HepG2 (cell line): Measurements from ENCODE around the gene TRDMT1. TPM values are rescaled to one million over a fixed set of nuclear protein-coding genes. Genes with fewer than 3 reads are reported as not detected.

ENCODE experiments used
- ATAC-seq: fragments of 200-7000 bp; cut with Tn5 transposase; 3 replicates; pipeline ENCODE4 v1.9.1; 2020; ENCODE audit warnings: mild to moderate bottlenecking, moderate library complexity
- BruUV-seq: library from RNA; stranded (reverse); fragments of 400-500 nt; replicated peaks from 2 replicates; lab custom pipeline; 2021; lab: Mats Ljungman, UMichigan
- CTCF ChIA-PET: fragments of 300-600 bp; formaldehyde crosslinking; extraction: SDS; loops from one replicate; lab custom pipeline; 2021; ENCODE audit warnings: low total read pairs, inconsistent platforms, low intra/inter-chr PET ratio; lab: Yijun Ruan, JAX
- POLR2A ChIA-PET: fragments of 350-600 bp; sonication (Branson Sonifier 250); formaldehyde crosslinking; loops from one replicate; lab custom pipeline; 2020; ENCODE audit warnings: antibody characterized with exemption, inconsistent platforms; lab: Yijun Ruan, JAX
- DNase-seq: peaks from one replicate; pipeline ENCODE4 v3.0.0-alpha.2; 2015; ENCODE audit warnings: low spot score
- FAIRE-seq: peaks from 3 replicates; lab custom pipeline; 2011; peaks lifted over from hg19 to GRCh38; lab: Jason Lieb, UNC
- H2AFZ ChIP-seq: one replicate; pipeline ENCODE4 v1.6.1; 2011; ENCODE audit warnings: low read length, inconsistent platforms
- H3K27ac ChIP-seq: fragments of 300-600 bp; 3 replicates; pipeline ENCODE4 v1.8.0; 2011; ENCODE audit warnings: mixed run types, mild to moderate bottlenecking, mixed read lengths, low read length, inconsistent platforms; ENCODE audit not compliant: insufficient read depth; ENCODE audit errors: extremely low read length
- H3K27me3 ChIP-seq, 2 experiments: fragments of 200-600 bp in 1 of 2; 2 replicates in 1 of 2; 3 replicates in 1 of 2; pipeline versions ENCODE4 v1.6.0 to v1.8.0; 2011; ENCODE audit warnings: low read length in 2 of 2, mild to moderate bottlenecking in 2 of 2, moderate library complexity in 2 of 2, inconsistent platforms in 1 of 2; ENCODE audit not compliant: insufficient read depth in 2 of 2, control insufficient read depth in 1 of 2
- H3K36me3 ChIP-seq, 2 experiments: fragments of 200-600 bp in 1 of 2; replicated peaks in 1 of 2; 2 replicates in 1 of 2; 3 replicates in 1 of 2; pipeline versions ENCODE4 v1.5.1 to v1.8.0; 2011; ENCODE audit warnings: low read length in 2 of 2, inconsistent platforms in 1 of 2; ENCODE audit not compliant: insufficient read depth in 2 of 2, control insufficient read depth in 1 of 2
- H3K4me1 ChIP-seq: 2 replicates; pipeline ENCODE4 v1.5.1; 2012; ENCODE audit warnings: low read length, inconsistent platforms; ENCODE audit not compliant: insufficient read depth
- H3K4me2 ChIP-seq: 2 replicates; pipeline ENCODE4 v1.6.0; 2011; ENCODE audit warnings: low read depth, low read length, inconsistent platforms
- H3K4me3 ChIP-seq, 3 experiments: fragments of 200-600 bp in 1 of 3; sonication (generic), shearing (Covaris generic) in 1 of 3; replicated peaks in 1 of 3; 2 replicates each; pipeline ENCODE4 v1.5.1; 2011 to 2016; ENCODE audit warnings: low read length in 3 of 3, inconsistent platforms in 2 of 3, low read depth in 2 of 3, mild to moderate bottlenecking in 2 of 3, control low read depth in 1 of 3, mixed read lengths in 1 of 3; ENCODE audit not compliant: insufficient read depth in 1 of 3
- H3K79me2 ChIP-seq: one replicate; pipeline ENCODE4 v1.6.1; 2011; ENCODE audit warnings: low read length, inconsistent platforms; ENCODE audit not compliant: insufficient read depth
- H3K9ac ChIP-seq: 2 replicates; pipeline ENCODE4 v1.6.0; 2011; ENCODE audit warnings: mild to moderate bottlenecking, low read depth, low read length, inconsistent platforms; ENCODE audit not compliant: insufficient read depth
- H3K9me3 ChIP-seq: 2 replicates; pipeline ENCODE4 v1.5.1; 2012; ENCODE audit warnings: mild to moderate bottlenecking, low read length
- H4K20me1 ChIP-seq: 2 replicates; pipeline ENCODE4 v1.6.0; 2011; ENCODE audit warnings: inconsistent platforms, mild to moderate bottlenecking, low read length, moderate library complexity; ENCODE audit not compliant: insufficient read depth
- KLF9 ChIP-seq: IDR thresholded peaks from 2 replicates; pipeline ENCODE4 v1.6.1; 2016; ENCODE audit warnings: low read depth
- RFXAP ChIP-seq: sonication (generic); formaldehyde crosslinking; IDR thresholded peaks from 2 replicates; pipeline ENCODE4 v1.4.0; 2020; ENCODE audit warnings: missing genetic modification reagents, borderline replicate concordance
- SOX13 ChIP-seq, 3 experiments: fragments of 450-650 bp in 1 of 3; sonication (generic) in 1 of 3; formaldehyde crosslinking in 1 of 3; IDR thresholded peaks in 2 of 3; conservative IDR thresholded peaks in 1 of 3; 2 replicates each; pipeline versions ENCODE4 v1.5.0 to v1.6.1; 2016 to 2020; ENCODE audit warnings: antibody characterized with exemption in 1 of 3, mild to moderate bottlenecking in 1 of 3, missing compliant biosample characterization in 1 of 3, missing genetic modification reagents in 1 of 3, moderate library complexity in 1 of 3
- ZNF790 ChIP-seq: sonication (generic); formaldehyde crosslinking; IDR thresholded peaks from 2 replicates; pipeline ENCODE4 v1.8.0; 2022; ENCODE audit warnings: missing genetic modification reagents, mild to moderate bottlenecking, borderline replicate concordance
- WGBS: methylation state at CpG from one replicate; pipeline ENCODE4 v1.1.6; 2017; ENCODE audit warnings: low lambda C conversion rate; 5-methylcytosine and 5-hydroxymethylcytosine counted together
- in situ Hi-C: cut with HindIII; loops from 2 replicates; pipeline ENCODE4 v1.10.0; 2017; ENCODE audit warnings: low pct_unique_long_range_greater_than_20kb; ENCODE audit not compliant: extremely low pct_ligation_motif_present
- intact Hi-C: fragments of 100-400 bp; cut with micrococcal nuclease; formaldehyde crosslinking; loops from one replicate; pipeline ENCODE4 v1.10.0; 2022; ENCODE audit not compliant: unreplicated experiment
- polyA plus RNA-seq, 8 experiments: library from polyadenylated mRNA; depleted of rRNA in 3 of 8; stranded (reverse) in 7 of 8; unstranded in 1 of 8; fragments of >200 nt; fragmentation: Illumina TruSeq in 4 of 8; extraction: Trizol in 4 of 8; gene quantifications; 2 replicates each; pipeline versions ENCODE4 v1.2.1 to v1.2.3, GENCODE V29; 2011 to 2016; ENCODE audit warnings: low read depth in 4 of 8, missing spikeins in 1 of 8, mixed read lengths in 1 of 8; ENCODE audit not compliant: insufficient read depth in 1 of 8
- total RNA-seq, 5 experiments: library from RNA; depleted of rRNA; stranded (reverse); fragments of >200 nt; fragmentation: Illumina TruSeq; extraction: Trizol; gene quantifications; 2 replicates each; pipeline ENCODE4 v1.2.3, GENCODE V29; 2016; ENCODE audit warnings: low read depth in 1 of 5
- TF ChIP-seq, protein P1 (sequence below): sonication (generic); formaldehyde crosslinking; IDR thresholded peaks from 2 replicates; pipeline ENCODE4 v1.4.0; 2020; ENCODE audit warnings: mild to moderate bottlenecking, missing genetic modification reagents
- TF ChIP-seq, protein P2 (sequence below): sonication (generic); formaldehyde crosslinking; conservative IDR thresholded peaks from 2 replicates; pipeline ENCODE4 v1.5.0; 2020; ENCODE audit warnings: missing genetic modification reagents
- TF ChIP-seq, protein P3 (sequence below): sonication (generic); formaldehyde crosslinking; IDR thresholded peaks from 2 replicates; pipeline ENCODE4 v1.9.0; 2021; ENCODE audit warnings: missing genetic modification reagents, mild to moderate bottlenecking, borderline replicate concordance
- TF ChIP-seq, protein P4 (sequence below): sonication (generic); formaldehyde crosslinking; IDR thresholded peaks from 2 replicates; pipeline ENCODE4 v1.4.0; 2020; ENCODE audit warnings: mild to moderate bottlenecking, missing genetic modification reagents

Gene TRDMT1
- total and polyA plus RNA-seq, 2 of the 13 experiments (the other 11 are each of a cell fraction or from before 2014, with no cell fraction given): 2.0 to 3.0 TPM

DNA sequence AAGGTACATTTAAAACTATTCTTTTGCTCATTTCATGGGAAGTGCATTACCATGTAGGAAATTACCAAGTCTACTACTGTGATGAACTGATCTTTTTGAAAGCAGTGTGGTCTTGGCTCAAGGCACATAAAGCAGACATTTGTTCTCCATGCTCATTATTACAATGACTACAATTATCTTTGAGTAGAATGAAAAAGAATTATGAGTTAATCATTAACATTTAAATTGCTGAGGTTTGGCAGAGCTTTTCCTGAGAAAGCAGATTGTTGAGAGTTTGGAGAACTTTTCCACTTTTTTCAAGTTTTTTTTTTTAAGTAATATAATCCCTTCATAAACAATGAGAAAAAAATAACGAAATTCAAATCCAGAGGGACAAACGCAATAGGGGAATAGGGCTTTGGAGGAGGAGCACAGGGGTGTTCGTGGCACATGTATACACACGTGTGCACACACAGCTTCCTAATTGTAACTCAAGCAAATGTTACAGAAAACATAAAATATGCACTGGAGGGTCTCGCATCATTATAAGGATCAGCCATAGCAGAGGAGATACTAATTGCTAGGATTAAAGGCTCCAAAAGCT, 62.9 kb downstream of the TRDMT1 start:
- Histone ChIP-seq H2AFZ (no peak overlapping the region), H3K9ac (no peak overlapping the region), H4K20me1 (no peaks in the 10 kb centered on the region), H3K36me3 (no peaks in the 10 kb centered on the region), H3K4me3 (no peak overlapping the region), H3K27me3 (no peaks in the 10 kb centered on the region), H3K4me1 (peaks cover 16% of the 10 kb centered on the region), H3K9me3 (no peaks in the 10 kb centered on the region), H3K4me2 (no peak overlapping the region; the same call in 1 of the 2 replicates), H3K27ac (no peak overlapping the region), H3K79me2 (no peaks in the 10 kb centered on the region)
- ChIA-PET CTCF (no interaction called here), POLR2A (no interaction called here)
- 10% methylated on average over 5 of the region's 5 CpGs for WGBS
- BruUV-seq: no TSS peak
- in situ Hi-C loops: no loop called here
- ATAC-seq (no peak), DNase-seq (peak; percentile 9), FAIRE-seq (no peak)
- intact Hi-C loops: no loop called here
- TF ChIP-seq KLF9 (CRISPR knock-in tag) (no peak), ZNF790 (CRISPR knock-in tag) (no peak), RFXAP (CRISPR knock-in tag) (no peak), SOX13 (IDR thresholded peaks at IDR 0.05) (no peak), SOX13 (CRISPR knock-in tag; conservative IDR thresholded peaks at IDR 0.05 in 1 of 2, IDR thresholded peaks at IDR 0.05 in 1 of 2) (peak in 1 of 2 experiments; percentile 34; a peak in 1 of 4 replicates)
- TF ChIP-seq, protein P1, sequence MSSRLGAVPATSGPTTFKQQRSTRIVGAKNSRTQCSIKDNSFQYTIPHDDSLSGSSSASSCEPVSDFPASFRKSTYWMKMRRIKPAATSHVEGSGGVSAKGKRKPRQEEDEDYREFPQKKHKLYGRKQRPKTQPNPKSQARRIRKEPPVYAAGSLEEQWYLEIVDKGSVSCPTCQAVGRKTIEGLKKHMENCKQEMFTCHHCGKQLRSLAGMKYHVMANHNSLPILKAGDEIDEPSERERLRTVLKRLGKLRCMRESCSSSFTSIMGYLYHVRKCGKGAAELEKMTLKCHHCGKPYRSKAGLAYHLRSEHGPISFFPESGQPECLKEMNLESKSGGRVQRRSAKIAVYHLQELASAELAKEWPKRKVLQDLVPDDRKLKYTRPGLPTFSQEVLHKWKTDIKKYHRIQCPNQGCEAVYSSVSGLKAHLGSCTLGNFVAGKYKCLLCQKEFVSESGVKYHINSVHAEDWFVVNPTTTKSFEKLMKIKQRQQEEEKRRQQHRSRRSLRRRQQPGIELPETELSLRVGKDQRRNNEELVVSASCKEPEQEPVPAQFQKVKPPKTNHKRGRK: no peak
- TF ChIP-seq, protein P2, sequence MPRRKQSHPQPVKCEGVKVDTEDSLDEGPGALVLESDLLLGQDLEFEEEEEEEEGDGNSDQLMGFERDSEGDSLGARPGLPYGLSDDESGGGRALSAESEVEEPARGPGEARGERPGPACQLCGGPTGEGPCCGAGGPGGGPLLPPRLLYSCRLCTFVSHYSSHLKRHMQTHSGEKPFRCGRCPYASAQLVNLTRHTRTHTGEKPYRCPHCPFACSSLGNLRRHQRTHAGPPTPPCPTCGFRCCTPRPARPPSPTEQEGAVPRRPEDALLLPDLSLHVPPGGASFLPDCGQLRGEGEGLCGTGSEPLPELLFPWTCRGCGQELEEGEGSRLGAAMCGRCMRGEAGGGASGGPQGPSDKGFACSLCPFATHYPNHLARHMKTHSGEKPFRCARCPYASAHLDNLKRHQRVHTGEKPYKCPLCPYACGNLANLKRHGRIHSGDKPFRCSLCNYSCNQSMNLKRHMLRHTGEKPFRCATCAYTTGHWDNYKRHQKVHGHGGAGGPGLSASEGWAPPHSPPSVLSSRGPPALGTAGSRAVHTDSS (CRISPR knock-in tag): no peak
- TF ChIP-seq, protein P3, sequence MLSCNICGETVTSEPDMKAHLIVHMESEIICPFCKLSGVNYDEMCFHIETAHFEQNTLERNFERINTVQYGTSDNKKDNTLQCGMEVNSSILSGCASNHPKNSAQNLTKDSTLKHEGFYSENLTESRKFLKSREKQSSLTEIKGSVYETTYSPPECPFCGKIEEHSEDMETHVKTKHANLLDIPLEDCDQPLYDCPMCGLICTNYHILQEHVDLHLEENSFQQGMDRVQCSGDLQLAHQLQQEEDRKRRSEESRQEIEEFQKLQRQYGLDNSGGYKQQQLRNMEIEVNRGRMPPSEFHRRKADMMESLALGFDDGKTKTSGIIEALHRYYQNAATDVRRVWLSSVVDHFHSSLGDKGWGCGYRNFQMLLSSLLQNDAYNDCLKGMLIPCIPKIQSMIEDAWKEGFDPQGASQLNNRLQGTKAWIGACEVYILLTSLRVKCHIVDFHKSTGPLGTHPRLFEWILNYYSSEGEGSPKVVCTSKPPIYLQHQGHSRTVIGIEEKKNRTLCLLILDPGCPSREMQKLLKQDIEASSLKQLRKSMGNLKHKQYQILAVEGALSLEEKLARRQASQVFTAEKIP: no peak
- TF ChIP-seq, protein P4, sequence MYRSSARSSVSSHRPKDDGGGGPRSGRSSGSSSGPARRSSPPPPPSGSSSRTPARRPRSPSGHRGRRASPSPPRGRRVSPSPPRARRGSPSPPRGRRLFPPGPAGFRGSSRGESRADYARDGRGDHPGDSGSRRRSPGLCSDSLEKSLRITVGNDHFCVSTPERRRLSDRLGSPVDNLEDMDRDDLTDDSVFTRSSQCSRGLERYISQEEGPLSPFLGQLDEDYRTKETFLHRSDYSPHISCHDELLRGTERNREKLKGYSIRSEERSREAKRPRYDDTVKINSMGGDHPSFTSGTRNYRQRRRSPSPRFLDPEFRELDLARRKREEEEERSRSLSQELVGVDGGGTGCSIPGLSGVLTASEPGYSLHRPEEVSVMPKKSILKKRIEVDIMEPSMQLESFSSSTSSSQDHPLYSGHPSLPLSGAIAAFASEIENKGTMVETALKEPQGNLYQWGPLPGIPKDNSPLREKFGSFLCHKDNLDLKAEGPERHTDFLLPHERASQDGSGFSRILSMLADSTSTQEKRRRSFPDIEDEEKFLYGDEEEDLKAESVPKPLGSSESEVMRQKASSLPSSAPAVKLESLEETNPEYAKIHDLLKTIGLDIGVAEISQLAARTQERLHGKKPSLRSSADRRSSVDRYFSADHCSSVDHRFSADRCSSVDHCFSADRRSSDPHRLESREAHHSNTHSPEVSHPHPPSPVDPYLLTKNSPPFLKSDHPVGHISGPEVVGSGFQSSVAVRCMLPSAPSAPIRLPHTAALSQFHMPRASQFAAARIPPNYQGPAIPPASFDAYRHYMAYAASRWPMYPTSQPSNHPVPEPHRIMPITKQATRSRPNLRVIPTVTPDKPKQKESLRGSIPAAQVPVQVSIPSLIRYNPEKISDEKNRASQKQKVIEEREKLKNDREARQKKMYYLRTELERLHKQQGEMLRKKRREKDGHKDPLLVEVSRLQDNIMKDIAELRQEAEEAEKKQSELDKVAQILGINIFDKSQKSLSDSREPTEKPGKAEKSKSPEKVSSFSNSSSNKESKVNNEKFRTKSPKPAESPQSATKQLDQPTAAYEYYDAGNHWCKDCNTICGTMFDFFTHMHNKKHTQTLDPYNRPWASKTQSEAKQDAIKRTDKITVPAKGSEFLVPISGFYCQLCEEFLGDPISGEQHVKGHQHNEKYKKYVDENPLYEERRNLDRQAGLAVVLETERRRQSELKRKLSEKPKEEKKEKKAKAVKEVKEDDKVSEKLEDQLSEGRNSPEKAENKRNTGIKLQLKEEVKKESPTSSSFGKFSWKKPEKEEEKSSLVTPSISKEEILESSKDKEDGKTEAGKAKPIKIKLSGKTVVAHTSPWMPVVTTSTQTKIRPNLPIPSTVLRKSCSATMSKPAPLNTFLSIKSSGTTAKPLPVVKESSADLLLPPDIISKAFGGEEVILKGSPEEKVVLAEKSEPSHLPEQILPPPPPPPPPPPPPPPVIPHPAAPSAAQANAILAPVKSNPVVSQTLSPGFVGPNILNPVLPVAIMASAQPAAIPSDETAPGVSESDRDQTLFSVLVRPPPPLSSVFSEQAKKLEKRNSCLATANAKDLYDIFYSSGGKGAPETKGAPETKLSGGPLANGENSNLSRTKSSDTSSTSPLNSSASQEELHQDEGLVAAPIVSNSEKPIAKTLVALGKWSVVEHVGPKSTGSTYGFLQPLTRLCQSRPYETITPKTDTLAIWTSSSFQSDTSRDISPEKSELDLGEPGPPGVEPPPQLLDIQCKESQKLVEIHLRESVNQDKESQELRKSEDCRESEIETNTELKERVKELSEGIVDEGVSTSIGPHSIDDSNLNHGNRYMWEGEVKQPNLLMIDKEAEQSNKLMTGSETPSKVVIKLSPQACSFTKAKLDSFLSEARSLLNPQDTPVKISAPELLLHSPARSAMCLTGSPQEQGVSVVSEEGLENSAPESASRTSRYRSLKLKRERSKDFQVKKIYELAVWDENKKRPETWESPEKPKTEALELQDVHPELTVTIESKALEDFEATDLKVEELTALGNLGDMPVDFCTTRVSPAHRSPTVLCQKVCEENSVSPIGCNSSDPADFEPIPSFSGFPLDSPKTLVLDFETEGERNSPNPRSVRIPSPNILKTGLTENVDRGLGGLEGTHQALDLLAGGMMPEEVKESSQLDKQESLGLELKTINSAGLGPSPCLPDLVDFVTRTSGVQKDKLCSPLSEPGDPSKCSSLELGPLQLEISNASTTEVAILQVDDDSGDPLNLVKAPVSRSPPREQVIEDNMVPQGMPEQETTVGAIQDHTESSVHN: no peak
